Activated T-helper 2 cell treated with anti-CD3 and anti-CD28 coated beads, Interferon-gamma antibody, Interleukin-2, Interleukin-4, amounts not matched to agents 10 μg/mL and 5 μg/mL and 100 μg/mL, durations not matched to agents 14 hours and 24 hours and 36 hours (primary cell): ENCODE results near the gene CPEB2. TPM values are rescaled to one million over a fixed set of nuclear protein-coding genes. Genes with fewer than 3 reads are reported as not detected.
A peak's percentile ranks its signal among the peaks of the same experiment; 100 is the strongest.

Source experiments
- DNase-seq: peaks from one replicate; pipeline ENCODE4 v3.0.0; 2021; ENCODE audit warnings: low spot score
- H3K27ac Mint-ChIP-seq: one replicate; pipeline ENCODE4 v1.8.0; 2021; ENCODE audit warnings: mixed read lengths
- H3K27me3 Mint-ChIP-seq: one replicate; pipeline ENCODE4 v1.8.0; 2021; ENCODE audit warnings: low read depth, mixed read lengths
- H3K36me3 Mint-ChIP-seq: one replicate; pipeline ENCODE4 v1.8.0; 2021; ENCODE audit warnings: low read depth, mixed read lengths
- H3K4me1 Mint-ChIP-seq: one replicate; pipeline ENCODE4 v1.8.0; 2021; ENCODE audit warnings: low read depth, mixed read lengths
- H3K4me3 Mint-ChIP-seq: one replicate; pipeline ENCODE4 v1.8.0; 2021; ENCODE audit warnings: low read depth, mild to moderate bottlenecking, moderate library complexity, mixed read lengths
- H3K9me3 Mint-ChIP-seq: one replicate; pipeline ENCODE4 v1.8.0; 2021; ENCODE audit warnings: mixed read lengths
- intact Hi-C: fragments of 100-400 bp; cut with micrococcal nuclease; formaldehyde crosslinking; loops from one replicate; pipeline ENCODE4 v1.15.1; 2023
- total RNA-seq: library from RNA; stranded (reverse); gene quantifications from 2 replicates; pipeline ENCODE4 v1.2.3, GENCODE V29; 2022

Gene CPEB2
- total RNA-seq, 1 donor from 2014 or later: 12.3 TPM

GRCh38 chr4:15015170-15015569 lies 12.9 kb downstream of the CPEB2 start:
- Mint-ChIP-seq H3K9me3 (no peaks in the 10 kb centered on the region), H3K27ac (no peak overlapping the region), H3K4me3 (no peak overlapping the region), H3K27me3 (no peaks in the 10 kb centered on the region), H3K36me3 (peaks cover 54% of the 10 kb centered on the region), H3K4me1 (peaks cover 51% of the 10 kb centered on the region)
- DNase-seq: no peak
- intact Hi-C loops: no loop called here

GRCh38 chr4:15018361-15018760 lies 16.1 kb downstream of the CPEB2 start:
- Mint-ChIP-seq H3K36me3 (peaks cover 64% of the 10 kb centered on the region), H3K9me3 (no peaks in the 10 kb centered on the region), H3K27me3 (no peaks in the 10 kb centered on the region), H3K27ac (peak overlapping the region; percentile 59), H3K4me3 (peak overlapping the region; percentile 19), H3K4me1 (peaks cover 63% of the 10 kb centered on the region)
- DNase-seq: no peak
- intact Hi-C loops: no loop called here

DNA sequence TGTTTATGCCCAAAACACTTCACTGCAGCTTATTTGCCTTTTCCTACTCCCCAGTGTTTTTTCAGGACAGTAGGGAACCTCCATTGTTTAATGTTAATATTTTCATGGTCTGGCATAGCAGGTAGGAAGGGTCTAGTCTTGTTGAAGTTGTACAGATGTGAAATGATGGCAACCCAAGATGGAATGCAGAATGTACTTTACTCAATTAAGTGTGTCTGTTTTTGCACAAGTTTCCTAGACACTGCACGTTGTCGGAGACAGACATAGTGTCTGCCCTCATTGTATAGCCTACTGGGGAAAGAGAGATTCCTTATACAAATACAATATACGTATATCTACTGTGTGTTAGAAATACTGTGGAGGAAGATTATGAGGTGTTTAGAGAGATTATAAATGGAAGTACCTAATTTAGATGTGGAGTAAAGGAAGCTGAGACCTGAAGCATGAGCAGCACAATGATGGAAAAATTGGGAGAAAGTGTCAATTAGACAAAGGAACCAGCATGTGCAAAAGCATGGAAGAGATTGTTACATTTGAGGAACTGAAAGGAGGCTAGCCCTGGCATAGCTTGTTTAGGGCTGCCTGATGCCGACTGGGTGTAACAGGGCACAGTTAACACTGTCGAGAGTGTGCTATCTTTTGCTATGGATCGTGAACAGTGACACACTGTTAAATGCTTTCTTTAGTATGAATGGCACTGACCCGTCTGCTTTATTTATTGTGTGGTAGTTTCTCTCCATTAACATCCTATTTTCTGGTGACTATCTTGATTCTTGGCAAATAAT lies 18.4 kb downstream of the CPEB2 start:
- no peaks in the 10 kb centered on the region for H3K27me3 Mint-ChIP-seq
- DNase-seq: no peak
- H3K9me3 Mint-ChIP-seq: peaks cover 5% of the 10 kb centered on the region
- peaks cover 55% of the 10 kb centered on the region for H3K4me1 Mint-ChIP-seq
- intact Hi-C loops: no loop called here
- no peak overlapping the region for H3K27ac Mint-ChIP-seq
- peaks cover 74% of the 10 kb centered on the region for H3K36me3 Mint-ChIP-seq
- no peak overlapping the region for H3K4me3 Mint-ChIP-seq

DNA sequence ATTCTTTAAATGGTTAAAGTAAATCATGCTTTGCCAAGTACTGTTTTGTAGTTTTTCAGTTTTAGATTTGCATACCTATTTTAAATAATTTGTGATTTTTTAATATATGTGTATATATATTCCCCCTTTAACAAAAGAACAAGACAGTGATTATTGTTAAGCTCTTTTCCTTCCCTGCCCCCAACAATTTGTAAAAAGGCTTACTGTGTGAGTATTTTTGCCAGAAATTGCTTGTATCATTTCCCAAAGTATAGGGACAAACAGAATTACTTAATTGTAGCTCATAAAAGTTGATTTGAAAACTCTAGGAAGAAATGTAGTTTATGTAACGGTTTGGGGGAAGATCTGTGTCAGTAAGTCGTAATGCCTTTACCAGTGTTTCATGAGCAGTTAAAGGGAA lies 19.0 kb downstream of the CPEB2 start:
- H3K4me1 Mint-ChIP-seq: peaks cover 51% of the 10 kb centered on the region
- no peaks in the 10 kb centered on the region for H3K27me3 Mint-ChIP-seq
- intact Hi-C loops: no loop called here
- no peak for DNase-seq
- no peak overlapping the region for H3K27ac Mint-ChIP-seq
- no peak overlapping the region for H3K4me3 Mint-ChIP-seq
- H3K9me3 Mint-ChIP-seq: peaks cover 5% of the 10 kb centered on the region
- peaks cover 72% of the 10 kb centered on the region for H3K36me3 Mint-ChIP-seq

- peaks cover 46% of the 10 kb centered on the region for H3K4me1 Mint-ChIP-seq
- no peak overlapping the region for H3K4me3 Mint-ChIP-seq
- no peaks in the 10 kb centered on the region for H3K27me3 Mint-ChIP-seq
- intact Hi-C loops: no loop called here
- H3K36me3 Mint-ChIP-seq: peaks cover 65% of the 10 kb centered on the region
- no peak overlapping the region for H3K27ac Mint-ChIP-seq
- DNase-seq: no peak
- H3K9me3 Mint-ChIP-seq: peaks cover 5% of the 10 kb centered on the region
Observed at GRCh38 chr4:15021946-15022345, 19.7 kb downstream of the CPEB2 start.

GRCh38 chr4:15024386-15024785 lies 22.1 kb downstream of the CPEB2 start:
- Mint-ChIP-seq H3K27me3 (no peaks in the 10 kb centered on the region), H3K27ac (no peak overlapping the region), H3K36me3 (peaks cover 67% of the 10 kb centered on the region), H3K4me1 (peaks cover 42% of the 10 kb centered on the region), H3K4me3 (no peak overlapping the region), H3K9me3 (peaks cover 5% of the 10 kb centered on the region)
- DNase-seq: no peak
- intact Hi-C loops: no loop called here

GRCh38 chr4:15025693-15026092 lies 23.4 kb downstream of the CPEB2 start:
- Mint-ChIP-seq H3K27me3 (no peaks in the 10 kb centered on the region), H3K36me3 (peaks cover 59% of the 10 kb centered on the region), H3K4me1 (peaks cover 34% of the 10 kb centered on the region), H3K9me3 (peaks cover 5% of the 10 kb centered on the region), H3K4me3 (no peak overlapping the region), H3K27ac (no peak overlapping the region)
- DNase-seq: no peak
- intact Hi-C loops: no loop called here

DNA sequence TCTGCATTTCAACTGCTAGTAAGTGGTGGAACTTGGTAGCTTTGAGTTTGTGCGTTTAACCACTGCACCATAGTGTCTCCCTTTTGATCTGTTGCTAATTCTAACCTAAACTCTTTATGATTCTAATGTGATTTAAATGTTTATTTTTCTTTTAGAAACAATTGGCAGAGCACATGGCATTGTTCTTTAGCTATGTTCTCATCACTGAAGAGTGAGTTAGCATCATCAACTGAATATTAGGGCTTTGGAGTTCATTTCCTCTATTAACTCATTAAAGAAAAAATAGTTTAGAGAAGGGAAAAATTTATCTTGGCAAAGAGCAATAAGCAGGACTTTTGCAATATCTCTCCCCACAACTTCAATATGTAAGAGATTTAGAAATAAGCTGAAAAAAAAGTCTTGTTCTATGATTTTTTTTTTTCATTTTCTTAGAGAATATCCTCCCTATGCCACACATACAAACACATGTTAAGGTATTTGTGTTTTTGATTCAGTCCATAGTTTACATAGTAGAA lies 25.7 kb downstream of the CPEB2 start:
- H3K4me1 Mint-ChIP-seq: peaks cover 24% of the 10 kb centered on the region
- H3K27me3 Mint-ChIP-seq: no peaks in the 10 kb centered on the region
- no peak overlapping the region for H3K27ac Mint-ChIP-seq
- no peak for DNase-seq
- H3K4me3 Mint-ChIP-seq: no peak overlapping the region
- intact Hi-C loops: no loop called here
- H3K9me3 Mint-ChIP-seq: peaks cover 5% of the 10 kb centered on the region
- H3K36me3 Mint-ChIP-seq: peaks cover 48% of the 10 kb centered on the region

DNA sequence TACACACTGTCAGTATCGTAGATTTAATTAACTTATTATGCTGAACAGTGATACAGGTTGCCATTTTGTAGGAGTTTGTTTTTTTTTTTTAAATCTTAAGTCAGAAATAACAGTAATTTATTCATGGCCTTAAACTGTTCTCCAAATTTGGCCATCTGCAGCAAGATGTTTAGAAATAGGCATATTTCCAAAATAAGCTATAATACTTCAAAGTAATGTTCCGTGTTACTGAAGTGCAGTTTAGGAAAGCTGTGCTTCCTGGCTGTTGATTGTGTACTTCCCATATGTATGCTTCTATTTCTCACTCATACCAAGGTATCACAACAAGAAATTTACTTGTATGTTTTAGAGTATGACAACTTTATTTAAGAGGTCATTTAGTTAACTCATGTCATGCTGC lies 28.9 kb downstream of the CPEB2 start:
- peaks cover 48% of the 10 kb centered on the region for H3K36me3 Mint-ChIP-seq
- intact Hi-C loops: no loop called here
- H3K9me3 Mint-ChIP-seq: no peaks in the 10 kb centered on the region
- no peak overlapping the region for H3K27ac Mint-ChIP-seq
- peaks cover 38% of the 10 kb centered on the region for H3K4me1 Mint-ChIP-seq
- H3K4me3 Mint-ChIP-seq: no peak overlapping the region
- DNase-seq: no peak
- no peaks in the 10 kb centered on the region for H3K27me3 Mint-ChIP-seq

DNA sequence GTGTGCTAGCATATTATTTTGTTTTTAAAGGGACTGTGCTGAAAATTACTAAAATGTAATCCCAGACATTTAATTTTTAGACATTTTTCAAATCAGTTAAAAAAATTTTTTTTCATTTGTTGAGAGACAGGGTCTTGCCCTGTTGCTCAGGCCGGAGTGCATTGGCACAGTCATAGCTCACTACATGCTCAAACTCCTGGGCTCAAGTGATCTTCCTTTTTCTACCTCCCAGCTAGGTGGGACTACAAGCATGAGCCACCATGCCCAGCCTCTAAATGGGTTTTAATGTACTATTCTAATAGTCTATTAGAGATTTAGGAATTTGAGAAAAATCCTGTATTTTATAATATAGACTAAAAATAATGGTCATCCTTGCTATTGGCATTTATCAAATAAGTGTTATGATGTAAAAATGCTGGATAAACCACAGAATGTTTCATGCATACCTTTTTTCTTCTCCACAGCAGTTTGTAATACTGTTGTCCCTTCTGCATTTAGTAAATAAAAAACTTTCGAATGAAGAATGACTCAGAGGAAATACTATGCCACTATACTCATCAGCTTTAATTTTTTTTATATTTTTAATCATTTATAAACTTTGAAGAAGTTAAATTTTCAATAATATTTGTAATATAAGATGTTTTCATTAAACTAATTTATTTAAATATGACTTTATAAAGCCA lies 29.9 kb downstream of the CPEB2 start:
- no peaks in the 10 kb centered on the region for H3K27me3 Mint-ChIP-seq
- peaks cover 37% of the 10 kb centered on the region for H3K4me1 Mint-ChIP-seq
- intact Hi-C loops: no loop called here
- H3K9me3 Mint-ChIP-seq: no peaks in the 10 kb centered on the region
- no peak for DNase-seq
- peaks cover 50% of the 10 kb centered on the region for H3K36me3 Mint-ChIP-seq
- H3K27ac Mint-ChIP-seq: no peak overlapping the region
- no peak overlapping the region for H3K4me3 Mint-ChIP-seq

- H3K4me3 Mint-ChIP-seq: no peak overlapping the region
- intact Hi-C loops: loop anchor here (2.0 kb wide), 1 partner anchor 31 kb away; the partner anchor contains the start of gene CPEB2
Observed at GRCh38 chr4:15034071-15034764, 31.9 kb downstream of the CPEB2 start.

GRCh38 chr4:15035159-15035558 lies 32.9 kb downstream of the CPEB2 start:
- H3K36me3 Mint-ChIP-seq: peaks cover 38% of the 10 kb centered on the region
- H3K9me3 Mint-ChIP-seq: no peaks in the 10 kb centered on the region
- H3K4me3 Mint-ChIP-seq: no peak overlapping the region
- intact Hi-C loops: loop anchor here (2.0 kb wide), 1 partner anchor 32 kb away; the partner anchor contains the start of gene CPEB2
- DNase-seq: no peak
- H3K4me1 Mint-ChIP-seq: peaks cover 25% of the 10 kb centered on the region
- H3K27me3 Mint-ChIP-seq: no peaks in the 10 kb centered on the region
- no peak overlapping the region for H3K27ac Mint-ChIP-seq

More at GRCh38 chr4:15034071-15034764, 31.9 kb downstream of the CPEB2 start:
- H3K36me3 Mint-ChIP-seq: peaks cover 42% of the 10 kb centered on the region
- peaks cover 29% of the 10 kb centered on the region for H3K4me1 Mint-ChIP-seq
- no peak overlapping the region for H3K27ac Mint-ChIP-seq
- H3K9me3 Mint-ChIP-seq: no peaks in the 10 kb centered on the region
- no peaks in the 10 kb centered on the region for H3K27me3 Mint-ChIP-seq
- DNase-seq: no peak
